GM23338 (cell line): ENCODE measurements around the gene NLE1. TPM values are rescaled to one million over a fixed set of nuclear protein-coding genes. Genes with fewer than 3 reads are reported as not detected.

Experiments
- ATAC-seq: fragments of 200-7000 bp; cut with Tn5 transposase; 3 replicates; pipeline ENCODE4 v1.9.1; 2020
- DNase-seq: peaks from one replicate; pipeline ENCODE4 v3.0.0-alpha.2; 2015; ENCODE audit warnings: low spot score
- H2AFZ ChIP-seq: fragments of 200-600 bp; sonication (generic); 2 replicates; pipeline ENCODE4 v1.8.0; 2016; ENCODE audit warnings: antibody characterized with exemption, mild to moderate bottlenecking, moderate library complexity
- H3F3A ChIP-seq: fragments of 200-600 bp; sonication (generic); replicated peaks from 2 replicates; pipeline ENCODE4 v1.8.0; 2017; ENCODE audit warnings: antibody characterized with exemption, mixed run types, low read depth
- H3K27ac ChIP-seq: fragments of 200-600 bp; sonication (generic); 2 replicates; pipeline ENCODE4 v1.6.1; 2016; ENCODE audit warnings: low read depth
- H3K27me3 ChIP-seq: fragments of 200-600 bp; sonication (generic); 2 replicates; pipeline ENCODE4 v1.8.0; 2016; ENCODE audit warnings: mild to moderate bottlenecking, mixed run types, moderate library complexity; ENCODE audit not compliant: insufficient read depth
- H3K36me3 ChIP-seq: fragments of 200-600 bp; sonication (generic); 2 replicates; pipeline ENCODE4 v1.8.0; 2016; ENCODE audit warnings: mild to moderate bottlenecking; ENCODE audit not compliant: insufficient read depth
- H3K4me1 ChIP-seq: fragments of 200-600 bp; sonication (generic); 2 replicates; pipeline ENCODE4 v1.8.0; 2016; ENCODE audit warnings: mild to moderate bottlenecking, moderate library complexity; ENCODE audit not compliant: insufficient read depth
- H3K4me2 ChIP-seq: fragments of 200-600 bp; sonication (generic); 2 replicates; pipeline ENCODE4 v1.7.1; 2017; ENCODE audit warnings: mixed run types
- H3K4me3 ChIP-seq: fragments of 200-600 bp; sonication (generic); 2 replicates; pipeline ENCODE4 v1.6.1; 2016; ENCODE audit warnings: mixed run types
- H3K79me2 ChIP-seq: fragments of 200-600 bp; sonication (generic); replicated peaks from 2 replicates; pipeline ENCODE4 v1.8.0; 2017; ENCODE audit warnings: mild to moderate bottlenecking; ENCODE audit not compliant: insufficient read depth
- H3K9me2 ChIP-seq: fragments of 200-600 bp; sonication (generic); 2 replicates; pipeline ENCODE4 v1.8.0; 2017; ENCODE audit not compliant: insufficient read depth
- H4K20me1 ChIP-seq: fragments of 200-600 bp; sonication (generic); replicated peaks from 2 replicates; pipeline ENCODE4 v1.8.0; 2017; ENCODE audit warnings: mild to moderate bottlenecking; ENCODE audit not compliant: insufficient read depth
- H3K27ac Mint-ChIP-seq: 2 replicates; pipeline ENCODE4 v1.8.0; 2020; ENCODE audit warnings: inconsistent platforms, mild to moderate bottlenecking, moderate library complexity, mixed read lengths
- H3K27me3 Mint-ChIP-seq: 3 replicates; pipeline ENCODE4 v1.8.0; 2022; ENCODE audit warnings: low read depth, mild to moderate bottlenecking, moderate library complexity, mixed read lengths, inconsistent platforms; ENCODE audit not compliant: insufficient read depth, poor library complexity
- H3K36me3 Mint-ChIP-seq: 3 replicates; pipeline ENCODE4 v1.8.0; 2021; ENCODE audit warnings: low read depth, mild to moderate bottlenecking, inconsistent platforms, moderate library complexity, mixed read lengths
- H3K4me1 Mint-ChIP-seq: 3 replicates; pipeline ENCODE4 v1.8.0; 2020; ENCODE audit warnings: mild to moderate bottlenecking, inconsistent platforms, mixed read lengths
- H3K4me3 Mint-ChIP-seq: 3 replicates; pipeline ENCODE4 v1.8.0; 2021; ENCODE audit warnings: moderate library complexity, mild to moderate bottlenecking, inconsistent platforms, mixed read lengths
- H3K9me3 Mint-ChIP-seq: 3 replicates; pipeline ENCODE4 v1.8.0; 2020; ENCODE audit warnings: moderate library complexity, mild to moderate bottlenecking, inconsistent platforms, mixed read lengths
- CREB1 ChIP-seq: fragments of 250-450 bp; sonication (Bioruptor Pico); IDR thresholded peaks from 2 replicates; pipeline ENCODE4 v1.5.0; 2020; ENCODE audit warnings: low read depth, mild to moderate bottlenecking, moderate library complexity
- CTCF ChIP-seq, 2 experiments: fragments of 200-600 bp in 1 of 2; sonication (generic) in 1 of 2; conservative IDR thresholded peaks; 2 replicates each; pipeline versions ENCODE4 v1.5.1 to v1.6.1; 2016 to 2017; ENCODE audit warnings: antibody characterized with exemption in 2 of 2, low read depth in 2 of 2, mild to moderate bottlenecking in 2 of 2, moderate library complexity in 1 of 2
- ETS1 ChIP-seq: IDR thresholded peaks from 2 replicates; pipeline ENCODE4 v1.6.1; 2016; ENCODE audit warnings: antibody characterized with exemption
- EZH2 ChIP-seq: fragments of 200-600 bp; sonication (generic); IDR thresholded peaks from one replicate; pipeline ENCODE4 v1.8.0; 2017; ENCODE audit warnings: antibody characterized with exemption, mild to moderate bottlenecking, low read depth; ENCODE audit not compliant: unreplicated experiment
- EZH2phosphoT487 ChIP-seq: fragments of 200-600 bp; sonication (generic); IDR thresholded peaks from one replicate; pipeline ENCODE4 v1.8.1; 2018; ENCODE audit warnings: antibody characterized with exemption; ENCODE audit not compliant: unreplicated experiment
- JUNB ChIP-seq: IDR thresholded peaks from one replicate; pipeline ENCODE4 v1.6.1; 2016; ENCODE audit warnings: antibody characterized with exemption; ENCODE audit not compliant: unreplicated experiment
- NANOG ChIP-seq: IDR thresholded peaks from 2 replicates; pipeline ENCODE4 v1.6.1; 2016; ENCODE audit warnings: antibody characterized with exemption, borderline replicate concordance
- POLR2AphosphoS5 ChIP-seq: IDR thresholded peaks from 2 replicates; pipeline ENCODE4 v1.6.1; 2016; ENCODE audit warnings: antibody characterized with exemption, low read depth
- REST ChIP-seq: IDR thresholded peaks from one replicate; pipeline ENCODE4 v1.6.1; 2018; ENCODE audit warnings: antibody characterized with exemption; ENCODE audit not compliant: unreplicated experiment
- STAT1 ChIP-seq: IDR thresholded peaks from one replicate; pipeline ENCODE4 v1.6.1; 2016; ENCODE audit warnings: antibody characterized with exemption; ENCODE audit not compliant: unreplicated experiment
- ZNF114 ChIP-seq: fragments of 250-450 bp; sonication (Bioruptor Pico); IDR thresholded peaks from 2 replicates; pipeline ENCODE4 v1.5.0; 2020; ENCODE audit warnings: mild to moderate bottlenecking, moderate library complexity
- ZNF331 ChIP-seq: fragments of 250-450 bp; sonication (Bioruptor Pico); IDR thresholded peaks from 2 replicates; pipeline ENCODE4 v1.5.0; 2020; ENCODE audit warnings: low read depth, mild to moderate bottlenecking, moderate library complexity
- ZNF462 ChIP-seq: fragments of 250-450 bp; sonication (Bioruptor Pico); IDR thresholded peaks from 2 replicates; pipeline ENCODE4 v1.5.0; 2020; ENCODE audit warnings: mild to moderate bottlenecking, moderate library complexity
- polyA plus RNA-seq: library from polyadenylated mRNA; unstranded; fragments of >200 nt; fragmentation: Nextera tagmentation; extraction: Ambion mirVana; gene quantifications from 2 replicates; pipeline ENCODE4 v1.2.1, GENCODE V29; 2016
- total RNA-seq: library from RNA; depleted of rRNA; stranded (reverse); fragments of >200 nt; shearing (Covaris generic); gene quantifications from 2 replicates; pipeline ENCODE4 v1.2.3, GENCODE V29; 2014

Gene NLE1
- total and polyA plus RNA-seq, 2 experiments from 2014 or later, result 16.6 to 66.4 TPM

- DNase-seq (no peak), ATAC-seq (no peak)
- no peak for TF ChIP-seq EZH2
- no peak for TF ChIP-seq POLR2AphosphoS5
- TF ChIP-seq ZNF462 (CRISPR knock-in tag), result no peak
- no peak for TF ChIP-seq CREB1
- no peak for TF ChIP-seq EZH2phosphoT487
- TF ChIP-seq REST, result no peak
- no peak for TF ChIP-seq STAT1
- TF ChIP-seq JUNB, result no peak
- no peak for TF ChIP-seq ZNF114
- no peak for TF ChIP-seq ETS1
- TF ChIP-seq NANOG, result no peak
- no peak for TF ChIP-seq ZNF331 (CRISPR knock-in tag)
- no peak for TF ChIP-seq CTCF (conservative IDR thresholded peaks at IDR 0.05; ENCODE audit: low read depth in 2 of 2)
- H3K9me2 ChIP-seq, result no peaks in the 10 kb centered on the region
- no peaks in the 10 kb centered on the region for H3K79me2 ChIP-seq
- H3K4me3 ChIP-seq, result no peak overlapping the region
- no peaks in the 10 kb centered on the region for H3K27me3 ChIP-seq
- Mint-ChIP-seq H3K27ac (peak overlapping the region; percentile 50; the same call in 1 of the 2 replicates), H3K4me1 (no peaks in the 10 kb centered on the region), H3K36me3 (peaks cover 18% of the 10 kb centered on the region), H3K4me3 (no peak overlapping the region), H3K27me3 (peaks cover 3% of the 10 kb centered on the region), H3K9me3 (no peaks in the 10 kb centered on the region)
- no peaks in the 10 kb centered on the region for H3F3A ChIP-seq
- no peak overlapping the region for H3K4me2 ChIP-seq
- no peaks in the 10 kb centered on the region for H4K20me1 ChIP-seq
- H3K4me1 ChIP-seq, result no peaks in the 10 kb centered on the region
- no peaks in the 10 kb centered on the region for H3K36me3 ChIP-seq
- H3K27ac ChIP-seq, result no peak overlapping the region
- no peak overlapping the region for H2AFZ ChIP-seq
These were observed 44.3 kb downstream of the NLE1 start for GRCh38 chr17:35097776-35098175.
